ENCODE data around the gene ANO7.

DNA sequence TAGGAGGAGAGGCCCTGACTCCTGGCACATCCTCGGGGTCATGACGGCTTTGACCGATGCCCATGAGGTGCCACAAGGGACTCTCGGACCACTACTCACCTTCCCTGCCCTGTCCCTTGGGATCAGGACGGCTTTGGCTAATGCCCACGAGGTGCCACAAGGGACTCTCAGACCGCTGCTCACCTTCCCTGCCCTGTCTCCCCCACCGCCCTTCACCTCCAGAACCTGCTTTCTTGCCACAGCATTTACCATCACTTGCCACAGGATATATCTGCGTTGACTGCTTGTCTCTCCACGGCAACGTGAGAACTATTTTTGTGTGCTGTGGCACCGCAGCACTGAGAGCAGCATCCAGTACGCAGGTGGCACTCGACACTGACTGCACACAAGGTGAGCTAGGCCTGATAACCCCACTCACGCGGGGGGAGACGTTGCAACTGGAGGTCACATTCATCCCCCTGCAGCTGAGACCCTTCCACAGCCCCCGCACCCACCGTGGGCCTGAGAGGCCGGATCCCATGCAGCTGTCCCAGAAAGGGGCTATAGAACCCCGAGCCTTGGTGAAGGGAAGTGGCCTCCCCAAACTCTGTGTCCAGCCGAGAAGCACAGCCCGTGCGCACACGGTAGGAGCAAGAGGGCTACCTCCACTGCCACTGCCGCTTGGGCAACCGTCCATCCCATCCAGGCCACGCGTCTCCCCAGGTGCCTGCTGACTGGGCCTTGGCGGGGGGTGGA lies 47.5 kb downstream of the ANO7 start:
- TF ChIP-seq, protein P1, sequence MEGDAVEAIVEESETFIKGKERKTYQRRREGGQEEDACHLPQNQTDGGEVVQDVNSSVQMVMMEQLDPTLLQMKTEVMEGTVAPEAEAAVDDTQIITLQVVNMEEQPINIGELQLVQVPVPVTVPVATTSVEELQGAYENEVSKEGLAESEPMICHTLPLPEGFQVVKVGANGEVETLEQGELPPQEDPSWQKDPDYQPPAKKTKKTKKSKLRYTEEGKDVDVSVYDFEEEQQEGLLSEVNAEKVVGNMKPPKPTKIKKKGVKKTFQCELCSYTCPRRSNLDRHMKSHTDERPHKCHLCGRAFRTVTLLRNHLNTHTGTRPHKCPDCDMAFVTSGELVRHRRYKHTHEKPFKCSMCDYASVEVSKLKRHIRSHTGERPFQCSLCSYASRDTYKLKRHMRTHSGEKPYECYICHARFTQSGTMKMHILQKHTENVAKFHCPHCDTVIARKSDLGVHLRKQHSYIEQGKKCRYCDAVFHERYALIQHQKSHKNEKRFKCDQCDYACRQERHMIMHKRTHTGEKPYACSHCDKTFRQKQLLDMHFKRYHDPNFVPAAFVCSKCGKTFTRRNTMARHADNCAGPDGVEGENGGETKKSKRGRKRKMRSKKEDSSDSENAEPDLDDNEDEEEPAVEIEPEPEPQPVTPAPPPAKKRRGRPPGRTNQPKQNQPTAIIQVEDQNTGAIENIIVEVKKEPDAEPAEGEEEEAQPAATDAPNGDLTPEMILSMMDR (IDR thresholded peaks at IDR 0.05): no peak
- no peak for TF ChIP-seq POLR2A (IDR thresholded peaks at IDR 0.05)
